K562 (cell line): ENCODE measurements around the gene PPP4C. TPM values are rescaled to one million over a fixed set of nuclear protein-coding genes. Genes with fewer than 3 reads are reported as not detected.

ENCODE experiments used
- ATAC-seq: fragments of 200-7000 bp; cut with Tn5 transposase; 3 replicates; pipeline ENCODE4 v1.9.1; 2020; ENCODE audit warnings: moderate library complexity
- BruUV-seq: library from RNA; stranded (reverse); fragments of 400-500 nt; replicated peaks from 2 replicates; lab custom pipeline; 2021; lab: Mats Ljungman, UMichigan
- CTCF ChIA-PET: fragments of 300-600 bp; formaldehyde crosslinking; extraction: SDS; loops from one replicate; lab custom pipeline; 2021; ENCODE audit warnings: low intra/inter-chr PET ratio; lab: Yijun Ruan, JAX
- POLR2A ChIA-PET: fragments of 300-600, 350-650 bp; sonication (Branson Sonifier 250); formaldehyde crosslinking; extraction: SDS; loops from one replicate; lab custom pipeline; 2021; ENCODE audit warnings: antibody characterized with exemption, inconsistent platforms; lab: Yijun Ruan, JAX
- DNase-seq, 4 experiments: peaks; one replicate each; pipeline versions ENCODE4 v3.0.0 to v3.0.0-alpha.2; 2011 to 2018; ENCODE audit warnings: low spot score in 3 of 4, mixed read lengths in 3 of 4; ENCODE audit errors: extremely low read depth in 1 of 4
- FAIRE-seq: peaks from 2 replicates; lab custom pipeline; 2011; peaks lifted over from hg19 to GRCh38; lab: Jason Lieb, UNC
- H2AFZ ChIP-seq: 2 replicates; pipeline ENCODE4 v1.6.0; 2011; ENCODE audit warnings: low read depth, low read length, control low read depth, inconsistent platforms
- H3K27ac ChIP-seq: fragments of 200-600 bp; 3 replicates; pipeline ENCODE4 v1.8.0; 2011; ENCODE audit warnings: low read depth, mild to moderate bottlenecking, control low read depth, inconsistent platforms, low read length, moderate library complexity, mixed read lengths; ENCODE audit errors: extremely low read depth
- H3K27me3 ChIP-seq, 2 experiments: fragments of 300-600 bp in 1 of 2; 2 replicates in 1 of 2; 3 replicates in 1 of 2; pipeline versions ENCODE4 v1.6.0 to v1.8.0; 2011; ENCODE audit warnings: inconsistent platforms in 2 of 2, low read length in 2 of 2, mild to moderate bottlenecking in 1 of 2, mixed read lengths in 1 of 2, moderate library complexity in 1 of 2; ENCODE audit not compliant: control insufficient read depth in 2 of 2, insufficient read depth in 2 of 2
- H3K36me3 ChIP-seq: fragments of 300-600 bp; 3 replicates; pipeline ENCODE4 v1.8.0; 2011; ENCODE audit warnings: mild to moderate bottlenecking, low read length, inconsistent platforms; ENCODE audit not compliant: control insufficient read depth, insufficient read depth
- H3K4me1 ChIP-seq, 2 experiments: fragments of 200-600 bp in 1 of 2; replicated peaks in 1 of 2; 2 replicates in 1 of 2; 3 replicates in 1 of 2; pipeline versions ENCODE4 v1.5.1 to v1.8.0; 2011; ENCODE audit warnings: inconsistent platforms in 2 of 2, low read length in 2 of 2, mild to moderate bottlenecking in 1 of 2, mixed read lengths in 1 of 2, moderate library complexity in 1 of 2; ENCODE audit not compliant: control insufficient read depth in 2 of 2, insufficient read depth in 2 of 2
- H3K4me2 ChIP-seq: 2 replicates; pipeline ENCODE4 v1.6.1; 2011; ENCODE audit warnings: low read length, control low read depth, inconsistent platforms, mixed read lengths; ENCODE audit not compliant: insufficient read depth
- H3K4me3 ChIP-seq: fragments of 200-600 bp; sonication (generic), shearing (Covaris generic); 2 replicates; pipeline ENCODE4 v1.5.1; 2016; ENCODE audit warnings: control low read depth, inconsistent platforms
- H3K79me2 ChIP-seq: fragments of 200-600 bp; 3 replicates; pipeline ENCODE4 v1.8.0; 2011; ENCODE audit warnings: low read length, inconsistent platforms; ENCODE audit not compliant: control insufficient read depth, insufficient read depth
- H3K9ac ChIP-seq, 2 experiments: 2 replicates each; pipeline versions ENCODE4 v1.6.0 to v1.6.1; 2011; ENCODE audit warnings: low read depth in 2 of 2, low read length in 2 of 2, control low read depth in 1 of 2, inconsistent platforms in 1 of 2, mild to moderate bottlenecking in 1 of 2, mixed read lengths in 1 of 2; ENCODE audit not compliant: insufficient read depth in 1 of 2
- H3K9me1 ChIP-seq: one replicate; pipeline ENCODE4 v1.6.0; 2011; ENCODE audit warnings: inconsistent platforms, mild to moderate bottlenecking, low read length, moderate library complexity; ENCODE audit not compliant: control insufficient read depth, insufficient read depth
- H3K9me3 ChIP-seq: replicated peaks from 2 replicates; pipeline ENCODE4 v1.5.1; 2011; ENCODE audit warnings: low read depth, low read length, inconsistent platforms; ENCODE audit not compliant: control insufficient read depth, insufficient read depth
- H4K20me1 ChIP-seq: replicated peaks from 2 replicates; pipeline ENCODE4 v1.6.1; 2011; ENCODE audit warnings: low read length, inconsistent platforms, mixed read lengths; ENCODE audit not compliant: control insufficient read depth, insufficient read depth
- MTA3 ChIP-seq: fragments of 450-650 bp; formaldehyde crosslinking; IDR thresholded peaks from 2 replicates; pipeline ENCODE4 v1.6.1; 2017; ENCODE audit warnings: mild to moderate bottlenecking, borderline replicate concordance
- NBN ChIP-seq: fragments of 450-650 bp; IDR thresholded peaks from 2 replicates; pipeline ENCODE4 v1.6.1; 2016; ENCODE audit warnings: low read depth, mild to moderate bottlenecking
- PHF21A ChIP-seq: fragments of 450-650 bp; IDR thresholded peaks from 2 replicates; pipeline ENCODE4 v1.6.1; 2017; ENCODE audit warnings: low read depth, borderline replicate concordance
- POLR2G ChIP-seq: fragments of 200-400 bp; formaldehyde crosslinking; IDR thresholded peaks from 2 replicates; pipeline ENCODE4 v1.6.1; 2017; ENCODE audit warnings: low read depth, mild to moderate bottlenecking, antibody characterized with exemption, low read length, moderate library complexity
- PURB ChIP-seq: sonication (generic); formaldehyde crosslinking; IDR thresholded peaks from 2 replicates; pipeline ENCODE4 v1.9.0; 2021; ENCODE audit warnings: low read depth, mild to moderate bottlenecking, missing genetic modification reagents
- ZNF23 ChIP-seq: fragments of 250-450 bp; sonication (Bioruptor Pico); IDR thresholded peaks from 2 replicates; pipeline ENCODE4 v1.4.0; 2020; ENCODE audit warnings: mild to moderate bottlenecking
- ZNF311 ChIP-seq: fragments of 250-450 bp; sonication (Bioruptor Pico); IDR thresholded peaks from 2 replicates; pipeline ENCODE4 v1.4.0; 2020; ENCODE audit warnings: mild to moderate bottlenecking, moderate library complexity
- WGBS: fragments of 100-300 bp; shearing (Covaris generic); methylation state at CpG from one replicate; pipeline ENCODE4 v1.1.6; 2016; ENCODE audit warnings: low coverage, mixed read lengths; ENCODE audit not compliant: insufficient coverage; ENCODE audit errors: missing lambda C conversion rate; 5-methylcytosine and 5-hydroxymethylcytosine counted together
- in situ Hi-C: fragments of 300-500 bp; cut with MboI; formaldehyde crosslinking; loops from 4 replicates; pipeline ENCODE4 v1.15.0; 2018; ENCODE audit warnings: inconsistent platforms, mixed read lengths
- intact Hi-C: fragments of 100-400 bp; cut with micrococcal nuclease; formaldehyde crosslinking; loops from 2 replicates; pipeline ENCODE4 v1.14.2; 2022
- polyA plus RNA-seq, 8 experiments: library from polyadenylated mRNA; depleted of rRNA in 4 of 8; stranded (reverse) in 5 of 8; unstranded in 3 of 8; fragments of >200 nt; fragmentation: Nextera tagmentation in 2 of 8; fragmentation: Illumina TruSeq in 1 of 8; extraction: Ambion mirVana in 2 of 8; extraction: Trizol in 1 of 8; gene quantifications; 2 replicates each; pipeline versions ENCODE4 v1.2.1 to v1.2.3, GENCODE V29; 2011 to 2014; ENCODE audit warnings: inconsistent platforms in 1 of 8, missing spikeins in 1 of 8
- total RNA-seq, 7 experiments: library from RNA; depleted of rRNA in 6 of 7; stranded (reverse); fragments of >200 nt in 6 of 7; fragmentation: Illumina TruSeq in 2 of 7; extraction: Trizol in 2 of 7; gene quantifications; 2 replicates each; pipeline versions ENCODE4 v1.2.1 to v1.2.3, GENCODE V29; 2011 to 2021; ENCODE audit warnings: low replicate concordance in 1 of 7
- TF ChIP-seq, protein P1 (sequence below): fragments of 450-650 bp; IDR thresholded peaks from 2 replicates; pipeline ENCODE4 v1.6.1; 2018; ENCODE audit not compliant: partially characterized antibody
- TF ChIP-seq, protein P2 (sequence below): sonication (generic); formaldehyde crosslinking; IDR thresholded peaks from 2 replicates; pipeline ENCODE4 v1.8.0; 2022; ENCODE audit warnings: mild to moderate bottlenecking, missing genetic modification reagents, borderline replicate concordance
- TF ChIP-seq, protein P3 (sequence below), 2 experiments: fragments of 250-450 bp in 1 of 2; fragments of 450-650 bp in 1 of 2; sonication (Bioruptor Pico) in 1 of 2; IDR thresholded peaks; 2 replicates each; pipeline versions ENCODE4 v1.6.1 to v1.8.0; 2016 to 2021; ENCODE audit warnings: mild to moderate bottlenecking in 2 of 2, moderate library complexity in 2 of 2, missing compliant biosample characterization in 1 of 2, missing genetic modification characterization in 1 of 2
- TF ChIP-seq, protein P4 (sequence below), 2 experiments: IDR thresholded peaks in 1 of 2; conservative IDR thresholded peaks in 1 of 2; 2 replicates each; pipeline ENCODE4 v1.6.1; 2016; ENCODE audit warnings: low read depth in 2 of 2, mild to moderate bottlenecking in 1 of 2, missing compliant biosample characterization in 1 of 2, missing genetic modification characterization in 1 of 2, moderate library complexity in 1 of 2

Gene PPP4C
- total and polyA plus RNA-seq, 9 of the 15 experiments (the other 6 are each of a cell fraction or from before 2014, with no cell fraction given) = 3.5 to 183 (median 131) TPM

DNA sequence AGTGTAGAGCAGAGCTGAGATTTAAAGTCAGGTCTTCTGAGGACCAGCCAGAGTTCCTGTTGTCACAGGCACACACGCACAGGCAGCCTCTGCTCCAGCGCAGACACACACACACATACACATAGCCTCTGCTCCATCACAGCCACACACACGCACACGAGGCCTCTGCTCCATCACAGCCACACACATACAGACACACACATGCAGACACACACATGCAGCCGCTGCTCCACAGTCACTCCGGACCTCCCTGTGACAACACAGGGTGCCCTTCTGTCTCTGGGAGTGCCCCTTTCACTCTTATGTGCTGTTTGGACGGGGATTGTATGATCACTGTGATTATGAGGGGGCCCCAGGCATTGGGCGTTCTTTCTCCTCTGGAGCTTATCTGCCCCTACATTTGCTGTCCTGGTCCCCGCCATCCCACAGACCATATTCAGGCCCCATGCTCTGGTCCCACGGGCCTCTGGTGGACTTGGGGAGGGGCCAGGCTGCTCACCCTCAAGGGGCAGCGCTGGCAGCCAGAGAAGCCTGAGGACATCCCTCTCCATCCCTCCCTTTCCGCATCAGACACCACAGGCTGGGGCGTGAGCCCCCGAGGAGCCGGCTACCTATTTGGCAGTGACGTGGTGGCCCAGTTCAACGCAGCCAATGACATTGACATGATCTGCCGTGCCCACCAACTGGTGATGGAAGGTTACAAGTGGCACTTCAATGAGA is 8.5 kb downstream of the PPP4C start:
- ChIA-PET CTCF (no interaction called here), POLR2A (interaction anchor here (0.6 to 1.4 kb wide), 2 partner anchors 19 to 862 kb away, joined by 3 to 6 read pairs; partner anchors contain the start of gene ALDOA)
- H3K27ac ChIP-seq = no peak overlapping the region
- no peak for DNase-seq
- H2AFZ ChIP-seq = no peak overlapping the region
- no peaks in the 10 kb centered on the region for H3K9me3 ChIP-seq
- H3K9me1 ChIP-seq = no peaks in the 10 kb centered on the region
- H3K9ac ChIP-seq = no peak overlapping the region; a peak in 1 of 4 replicates
- H3K27me3 ChIP-seq = no peaks in the 10 kb centered on the region
- WGBS = 88% methylated on average over 17 of the region's 18 CpGs
- no peaks in the 10 kb centered on the region for H4K20me1 ChIP-seq
- peaks cover 71% of the 10 kb centered on the region; the same call in 2 of the 3 replicates for H3K36me3 ChIP-seq
- H3K4me3 ChIP-seq = no peak overlapping the region
- peaks cover 0 to 28% of the 10 kb centered on the region in 2 experiments; a peak in 2 of 5 replicates for H3K4me1 ChIP-seq
- H3K79me2 ChIP-seq = peaks cover 15% of the 10 kb centered on the region
- no peak for ATAC-seq
- in situ Hi-C loops = no loop called here
- intact Hi-C loops = no loop called here
- BruUV-seq = no TSS peak
- no peak for FAIRE-seq
- H3K4me2 ChIP-seq = no peak overlapping the region
- TF ChIP-seq, protein P1, sequence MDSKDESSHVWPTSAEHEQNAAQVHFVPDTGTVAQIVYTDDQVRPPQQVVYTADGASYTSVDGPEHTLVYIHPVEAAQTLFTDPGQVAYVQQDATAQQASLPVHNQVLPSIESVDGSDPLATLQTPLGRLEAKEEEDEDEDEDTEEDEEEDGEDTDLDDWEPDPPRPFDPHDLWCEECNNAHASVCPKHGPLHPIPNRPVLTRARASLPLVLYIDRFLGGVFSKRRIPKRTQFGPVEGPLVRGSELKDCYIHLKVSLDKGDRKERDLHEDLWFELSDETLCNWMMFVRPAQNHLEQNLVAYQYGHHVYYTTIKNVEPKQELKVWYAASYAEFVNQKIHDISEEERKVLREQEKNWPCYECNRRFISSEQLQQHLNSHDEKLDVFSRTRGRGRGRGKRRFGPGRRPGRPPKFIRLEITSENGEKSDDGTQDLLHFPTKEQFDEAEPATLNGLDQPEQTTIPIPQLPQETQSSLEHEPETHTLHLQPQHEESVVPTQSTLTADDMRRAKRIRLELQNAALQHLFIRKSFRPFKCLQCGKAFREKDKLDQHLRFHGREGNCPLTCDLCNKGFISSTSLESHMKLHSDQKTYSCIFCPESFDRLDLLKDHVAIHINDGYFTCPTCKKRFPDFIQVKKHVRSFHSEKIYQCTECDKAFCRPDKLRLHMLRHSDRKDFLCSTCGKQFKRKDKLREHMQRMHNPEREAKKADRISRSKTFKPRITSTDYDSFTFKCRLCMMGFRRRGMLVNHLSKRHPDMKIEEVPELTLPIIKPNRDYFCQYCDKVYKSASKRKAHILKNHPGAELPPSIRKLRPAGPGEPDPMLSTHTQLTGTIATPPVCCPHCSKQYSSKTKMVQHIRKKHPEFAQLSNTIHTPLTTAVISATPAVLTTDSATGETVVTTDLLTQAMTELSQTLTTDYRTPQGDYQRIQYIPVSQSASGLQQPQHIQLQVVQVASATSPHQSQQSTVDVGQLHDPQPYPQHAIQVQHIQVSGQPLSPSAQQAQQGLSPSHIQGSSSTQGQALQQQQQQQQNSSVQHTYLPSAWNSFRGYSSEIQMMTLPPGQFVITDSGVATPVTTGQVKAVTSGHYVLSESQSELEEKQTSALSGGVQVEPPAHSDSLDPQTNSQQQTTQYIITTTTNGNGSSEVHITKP = no peak
- TF ChIP-seq, protein P2, sequence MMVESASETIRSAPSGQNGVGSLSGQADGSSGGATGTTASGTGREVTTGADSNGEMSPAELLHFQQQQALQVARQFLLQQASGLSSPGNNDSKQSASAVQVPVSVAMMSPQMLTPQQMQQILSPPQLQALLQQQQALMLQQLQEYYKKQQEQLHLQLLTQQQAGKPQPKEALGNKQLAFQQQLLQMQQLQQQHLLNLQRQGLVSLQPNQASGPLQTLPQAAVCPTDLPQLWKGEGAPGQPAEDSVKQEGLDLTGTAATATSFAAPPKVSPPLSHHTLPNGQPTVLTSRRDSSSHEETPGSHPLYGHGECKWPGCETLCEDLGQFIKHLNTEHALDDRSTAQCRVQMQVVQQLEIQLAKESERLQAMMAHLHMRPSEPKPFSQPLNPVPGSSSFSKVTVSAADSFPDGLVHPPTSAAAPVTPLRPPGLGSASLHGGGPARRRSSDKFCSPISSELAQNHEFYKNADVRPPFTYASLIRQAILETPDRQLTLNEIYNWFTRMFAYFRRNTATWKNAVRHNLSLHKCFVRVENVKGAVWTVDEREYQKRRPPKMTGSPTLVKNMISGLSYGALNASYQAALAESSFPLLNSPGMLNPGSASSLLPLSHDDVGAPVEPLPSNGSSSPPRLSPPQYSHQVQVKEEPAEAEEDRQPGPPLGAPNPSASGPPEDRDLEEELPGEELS (CRISPR knock-in tag) = no peak
- TF ChIP-seq, protein P3, sequence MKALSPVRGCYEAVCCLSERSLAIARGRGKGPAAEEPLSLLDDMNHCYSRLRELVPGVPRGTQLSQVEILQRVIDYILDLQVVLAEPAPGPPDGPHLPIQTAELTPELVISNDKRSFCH (CRISPR knock-in tag; IDR thresholded peaks at IDR 0.05) = no peak
- TF ChIP-seq, protein P3 (tag; IDR thresholded peaks at IDR 0.05) = no peak
- TF ChIP-seq MTA3 = no peak
- no peak for TF ChIP-seq ZNF23 (CRISPR knock-in tag)
- no peak for TF ChIP-seq ZNF311 (CRISPR knock-in tag)
- peak; percentile 57; the same call in 1 of the 2 replicates for TF ChIP-seq POLR2G
- no peak for TF ChIP-seq PURB (CRISPR knock-in tag)
- no peak for TF ChIP-seq PHF21A
- TF ChIP-seq, protein P4, sequence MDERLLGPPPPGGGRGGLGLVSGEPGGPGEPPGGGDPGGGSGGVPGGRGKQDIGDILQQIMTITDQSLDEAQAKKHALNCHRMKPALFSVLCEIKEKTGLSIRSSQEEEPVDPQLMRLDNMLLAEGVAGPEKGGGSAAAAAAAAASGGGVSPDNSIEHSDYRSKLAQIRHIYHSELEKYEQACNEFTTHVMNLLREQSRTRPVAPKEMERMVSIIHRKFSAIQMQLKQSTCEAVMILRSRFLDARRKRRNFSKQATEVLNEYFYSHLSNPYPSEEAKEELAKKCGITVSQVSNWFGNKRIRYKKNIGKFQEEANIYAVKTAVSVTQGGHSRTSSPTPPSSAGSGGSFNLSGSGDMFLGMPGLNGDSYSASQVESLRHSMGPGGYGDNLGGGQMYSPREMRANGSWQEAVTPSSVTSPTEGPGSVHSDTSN (CRISPR knock-in tag; IDR thresholded peaks at IDR 0.05; ENCODE audit: low read depth) = no peak
- TF ChIP-seq, protein P4 (tag; conservative IDR thresholded peaks at IDR 0.05; ENCODE audit: low read depth) = no peak
- TF ChIP-seq NBN = no peak
